Memory B cell (primary cell): ENCODE results near the gene PAQR7.

Experiments used
- ATAC-seq: fragments of 150-1000 bp; cut with Tn5 transposase; 2 replicates; pipeline ENCODE4 v1.10.0; 2021; ENCODE audit warnings: low read depth, mild to moderate bottlenecking, moderate library complexity
- DNase-seq, 2 donors: peaks; one replicate each; pipeline ENCODE4 v3.0.0; 2022; ENCODE audit warnings: low spot score in 2 of 2
- H3K27ac Mint-ChIP-seq: one replicate; pipeline ENCODE4 v1.8.0; 2022; ENCODE audit warnings: mild to moderate bottlenecking, moderate library complexity, mixed read lengths
- H3K27me3 Mint-ChIP-seq: one replicate; pipeline ENCODE4 v1.8.0; 2022; ENCODE audit warnings: mixed read lengths
- H3K36me3 Mint-ChIP-seq: one replicate; pipeline ENCODE4 v1.8.0; 2022; ENCODE audit warnings: mild to moderate bottlenecking, mixed read lengths
- H3K4me1 Mint-ChIP-seq: one replicate; pipeline ENCODE4 v1.8.0; 2022; ENCODE audit warnings: mixed read lengths
- H3K4me3 Mint-ChIP-seq: one replicate; pipeline ENCODE4 v1.8.0; 2022; ENCODE audit warnings: mild to moderate bottlenecking, moderate library complexity, mixed read lengths
- H3K9me3 Mint-ChIP-seq: one replicate; pipeline ENCODE4 v1.8.0; 2022; ENCODE audit warnings: mixed read lengths

PAQR7 gene

GRCh38 chr1:25875154-25875855, at the start of gene PAQR7:
Gene PAQR7 (minus strand): TSS chr1:25875708. CDS start chr1:25863839, 11,869 bp downstream.
- peaks cover 24% of the 10 kb centered on the region for H3K4me1 Mint-ChIP-seq
- ATAC-seq: peak; percentile 79
- peak within 1 kb of the TSS; percentile 73 for H3K27ac Mint-ChIP-seq

GRCh38 chr1:25924454-25924853, 48.9 kb upstream of the PAQR7 start:
- no peak overlapping the region for H3K27ac Mint-ChIP-seq
- DNase-seq (no peak), ATAC-seq (no peak)
- H3K27me3 Mint-ChIP-seq: peaks cover 17% of the 10 kb centered on the region
- H3K4me1 Mint-ChIP-seq: peaks cover 7% of the 10 kb centered on the region
- H3K36me3 Mint-ChIP-seq: no peaks in the 10 kb centered on the region
- H3K9me3 Mint-ChIP-seq: no peaks in the 10 kb centered on the region
- no peak overlapping the region for H3K4me3 Mint-ChIP-seq

More at GRCh38 chr1:25875154-25875855, at the start of gene PAQR7:
- no peaks in the 10 kb centered on the region for H3K36me3 Mint-ChIP-seq
- no peaks in the 10 kb centered on the region for H3K27me3 Mint-ChIP-seq
- peak; percentile 32 to 64 for DNase-seq
- peak within 1 kb of the TSS; percentile 88 for H3K4me3 Mint-ChIP-seq
- H3K9me3 Mint-ChIP-seq: no peaks in the 10 kb centered on the region

- peaks cover 7% of the 10 kb centered on the region for H3K4me1 Mint-ChIP-seq
- H3K9me3 Mint-ChIP-seq: no peaks in the 10 kb centered on the region
- H3K4me3 Mint-ChIP-seq: peak overlapping the region; percentile 71
- DNase-seq: peak in 1 of 2 donors; percentile 18
- H3K36me3 Mint-ChIP-seq: peaks cover under 1% of the 10 kb centered on the region
- peak; percentile 53 for ATAC-seq
- H3K27ac Mint-ChIP-seq: no peak overlapping the region
- peaks cover 17% of the 10 kb centered on the region for H3K27me3 Mint-ChIP-seq
Measured at GRCh38 chr1:25922971-25923552, 47.6 kb upstream of the PAQR7 start.

- Mint-ChIP-seq H3K36me3 (peaks cover 1% of the 10 kb centered on the region), H3K27me3 (peaks cover 19% of the 10 kb centered on the region), H3K9me3 (no peaks in the 10 kb centered on the region), H3K27ac (no peak overlapping the region), H3K4me1 (peaks cover 7% of the 10 kb centered on the region), H3K4me3 (peak overlapping the region; percentile 78)
- DNase-seq: peak in 1 of 2 donors; percentile 22
- ATAC-seq: peak; percentile 59
Measured at GRCh38 chr1:25922056-25922970, 46.8 kb upstream of the PAQR7 start.

DNA sequence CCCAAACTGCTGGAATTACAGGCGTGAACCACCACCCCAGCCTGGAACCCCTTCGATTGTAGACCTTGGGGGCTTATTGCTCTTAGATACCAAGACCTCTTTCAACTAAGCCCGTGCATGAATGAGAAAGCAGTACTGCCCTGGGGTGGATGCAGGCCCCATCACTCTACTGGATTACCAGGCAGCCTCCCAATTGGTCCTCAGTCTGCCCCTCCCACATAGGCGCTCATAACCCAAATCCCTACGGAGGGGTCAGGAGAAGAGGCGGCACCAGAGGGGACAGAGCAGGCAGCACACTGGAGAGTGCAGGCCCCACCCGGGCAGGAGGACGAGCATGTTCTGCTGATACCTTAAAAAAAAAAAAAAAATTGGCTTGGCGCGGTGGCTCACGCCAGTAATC, 43.1 kb upstream of the PAQR7 start:
- Mint-ChIP-seq H3K36me3 (peaks cover 1% of the 10 kb centered on the region), H3K9me3 (no peaks in the 10 kb centered on the region), H3K4me3 (no peak overlapping the region), H3K4me1 (peaks cover 10% of the 10 kb centered on the region), H3K27me3 (peaks cover 15% of the 10 kb centered on the region), H3K27ac (no peak overlapping the region)
- DNase-seq (no peak), ATAC-seq (no peak)

DNA sequence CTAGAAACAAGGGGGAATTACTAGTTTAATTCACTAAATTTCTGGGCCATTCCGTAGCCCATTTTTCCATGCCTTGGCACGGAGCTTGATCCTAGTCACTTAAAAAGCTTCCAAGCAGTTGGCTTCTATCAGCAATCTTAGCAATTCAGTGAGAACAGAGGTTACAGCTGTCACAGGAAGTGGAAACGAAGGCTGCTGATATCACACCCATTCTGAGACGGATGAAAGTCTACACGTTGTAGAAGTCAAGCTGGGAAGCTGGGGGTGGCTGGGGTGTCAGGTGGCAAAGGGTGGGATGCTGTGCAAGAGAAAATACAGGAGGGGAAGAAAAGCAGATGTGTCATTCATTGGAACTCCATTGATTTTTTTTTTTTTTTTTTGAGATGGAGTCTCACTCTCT, 42.5 kb upstream of the PAQR7 start:
- DNase-seq (no peak), ATAC-seq (no peak)
- Mint-ChIP-seq H3K9me3 (no peaks in the 10 kb centered on the region), H3K27me3 (peaks cover 11% of the 10 kb centered on the region), H3K4me3 (no peak overlapping the region), H3K27ac (no peak overlapping the region), H3K4me1 (peaks cover 10% of the 10 kb centered on the region), H3K36me3 (peaks cover 1% of the 10 kb centered on the region)

DNA sequence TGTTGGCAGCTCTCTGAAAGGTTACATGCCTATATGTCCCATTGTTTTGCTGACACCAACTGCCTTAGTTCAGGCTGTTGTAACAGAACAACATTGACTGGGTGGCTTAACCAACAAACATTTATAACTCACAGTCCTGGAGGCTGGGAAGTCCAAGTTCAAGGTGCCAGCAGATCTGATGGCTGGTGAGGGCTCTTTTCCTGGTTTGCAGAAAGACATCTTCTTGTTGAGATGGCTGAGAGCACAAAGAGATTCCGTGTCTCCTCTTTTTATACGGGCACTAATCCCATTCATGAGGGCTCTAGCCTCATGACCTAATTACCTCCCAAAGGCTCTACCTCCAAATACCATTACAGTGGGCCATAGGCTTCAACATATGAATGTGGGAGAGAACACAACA, 41.0 kb upstream of the PAQR7 start:
- peaks cover 3% of the 10 kb centered on the region for H3K4me1 Mint-ChIP-seq

DNA sequence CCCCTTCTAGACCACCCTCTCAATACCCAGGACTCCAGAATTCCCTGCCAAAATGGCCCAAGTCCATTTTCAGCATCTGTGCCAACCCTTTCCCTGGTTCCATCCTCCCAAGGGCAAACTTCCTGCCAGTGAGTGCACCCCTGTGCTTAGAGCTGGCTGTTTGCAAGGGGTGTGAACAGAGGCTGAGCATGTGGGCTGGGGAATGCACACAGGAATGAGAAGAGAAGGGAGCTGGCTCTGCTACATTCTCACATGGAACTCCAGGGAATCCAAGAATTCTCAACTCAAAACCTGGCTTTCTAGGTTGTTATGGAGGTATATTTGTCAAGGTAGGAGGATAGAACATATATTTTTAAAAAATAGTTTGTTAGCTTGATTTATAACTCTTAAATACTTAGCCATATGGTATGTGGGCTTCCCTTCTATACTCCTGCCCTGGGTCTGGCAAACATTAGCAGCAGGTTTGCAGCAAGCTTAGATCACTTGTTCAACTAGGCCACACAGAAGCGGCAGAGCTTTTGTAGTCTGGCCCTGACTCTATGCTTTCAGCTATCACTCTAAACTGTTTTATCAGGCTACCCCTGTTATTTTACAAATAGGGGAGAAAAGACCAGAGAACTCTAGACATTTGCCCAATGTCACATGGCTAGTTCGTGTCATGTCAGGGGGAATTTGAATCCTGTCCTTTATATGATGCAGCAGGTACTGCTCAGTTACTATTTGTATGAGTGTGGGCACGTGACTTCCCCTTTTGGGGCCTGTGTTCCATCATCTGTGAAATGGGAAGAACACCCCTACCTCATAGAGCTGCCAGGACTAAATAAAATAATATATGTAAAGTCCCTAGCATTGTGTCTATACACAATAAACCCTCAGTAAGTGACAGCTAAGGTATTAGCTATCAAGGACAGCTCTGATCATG, 38.8 kb upstream of the PAQR7 start:
- H3K36me3 Mint-ChIP-seq: peaks cover 1% of the 10 kb centered on the region
- H3K27ac Mint-ChIP-seq: no peak overlapping the region
- peaks cover 3% of the 10 kb centered on the region for H3K4me1 Mint-ChIP-seq
- DNase-seq (no peak), ATAC-seq (peak; percentile 85)
- peaks cover 1% of the 10 kb centered on the region for H3K9me3 Mint-ChIP-seq
- H3K4me3 Mint-ChIP-seq: no peak overlapping the region
- peaks cover 2% of the 10 kb centered on the region for H3K27me3 Mint-ChIP-seq

More for the DNA sequence above, 41.0 kb upstream of the PAQR7 start:
- Mint-ChIP-seq H3K9me3 (no peaks in the 10 kb centered on the region), H3K27me3 (peaks cover 3% of the 10 kb centered on the region), H3K36me3 (peaks cover 1% of the 10 kb centered on the region), H3K27ac (no peak overlapping the region), H3K4me3 (no peak overlapping the region)
- DNase-seq (no peak), ATAC-seq (no peak)

DNA sequence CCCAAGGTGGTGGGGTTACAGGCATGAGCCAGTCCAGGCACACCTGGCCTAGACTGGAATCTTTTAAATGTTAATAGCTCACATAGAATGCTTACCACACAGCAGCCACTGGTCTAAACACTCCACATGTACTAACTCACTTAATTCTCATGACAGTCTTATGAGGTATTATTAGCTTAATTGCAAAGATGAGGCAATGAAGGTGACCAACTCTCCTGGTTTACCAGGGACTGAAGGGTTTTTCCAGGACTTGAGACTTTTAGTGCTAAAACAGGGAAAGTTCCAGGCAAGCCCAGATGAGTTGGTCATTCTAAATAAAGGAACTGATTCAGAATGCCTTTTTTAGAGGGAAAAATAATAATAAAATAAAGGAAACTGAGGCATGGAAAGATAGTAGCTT, 37.7 kb upstream of the PAQR7 start:
- Mint-ChIP-seq H3K27ac (no peak overlapping the region), H3K4me3 (no peak overlapping the region)
- DNase-seq: no peak

GRCh38 chr1:25912076-25912831, 36.7 kb upstream of the PAQR7 start:
- H3K27ac Mint-ChIP-seq: no peak overlapping the region
- ATAC-seq (no peak), DNase-seq (no peak)
- H3K27me3 Mint-ChIP-seq: no peaks in the 10 kb centered on the region
- H3K4me1 Mint-ChIP-seq: peaks cover 3% of the 10 kb centered on the region
- H3K36me3 Mint-ChIP-seq: no peaks in the 10 kb centered on the region
- H3K4me3 Mint-ChIP-seq: no peak overlapping the region
- H3K9me3 Mint-ChIP-seq: peaks cover 1% of the 10 kb centered on the region

More for the DNA sequence above, 37.7 kb upstream of the PAQR7 start:
- H3K4me1 Mint-ChIP-seq: peaks cover 3% of the 10 kb centered on the region
- peaks cover 1% of the 10 kb centered on the region for H3K9me3 Mint-ChIP-seq
- ATAC-seq: no peak
- peaks cover 1% of the 10 kb centered on the region for H3K36me3 Mint-ChIP-seq
- peaks cover 2% of the 10 kb centered on the region for H3K27me3 Mint-ChIP-seq

- DNase-seq (no peak), ATAC-seq (no peak)
- Mint-ChIP-seq H3K4me3 (no peak overlapping the region), H3K36me3 (no peaks in the 10 kb centered on the region), H3K27me3 (no peaks in the 10 kb centered on the region), H3K27ac (no peak overlapping the region), H3K9me3 (peaks cover 1% of the 10 kb centered on the region), H3K4me1 (peaks cover 9% of the 10 kb centered on the region)
Measured at GRCh38 chr1:25911162-25911561, 35.7 kb upstream of the PAQR7 start.

DNA sequence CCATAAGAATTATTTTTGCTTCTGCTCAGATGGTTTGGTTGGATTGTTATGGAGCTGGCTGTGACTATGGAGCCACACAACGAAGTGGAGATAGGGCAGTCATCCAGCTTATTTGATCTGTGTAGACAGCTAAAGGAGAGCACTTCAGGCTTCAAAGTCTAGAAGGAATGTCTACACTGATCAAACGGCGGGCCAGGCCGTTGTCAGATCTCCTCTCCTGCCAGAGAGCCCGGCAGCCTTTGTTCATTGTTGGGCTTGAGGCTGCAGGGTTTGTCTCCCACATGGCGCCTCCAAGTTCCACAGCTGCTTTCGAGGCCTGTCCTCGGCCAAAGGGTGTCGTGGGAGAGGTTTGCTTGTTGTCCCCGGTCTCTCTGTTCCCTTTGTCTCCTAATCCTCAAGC, 33.5 kb upstream of the PAQR7 start:
- H3K27me3 Mint-ChIP-seq: no peaks in the 10 kb centered on the region
- H3K4me1 Mint-ChIP-seq: peaks cover 14% of the 10 kb centered on the region
- peaks cover 1% of the 10 kb centered on the region for H3K9me3 Mint-ChIP-seq
- no peak overlapping the region for H3K27ac Mint-ChIP-seq
- H3K4me3 Mint-ChIP-seq: no peak overlapping the region
- ATAC-seq (no peak), DNase-seq (no peak)
- no peaks in the 10 kb centered on the region for H3K36me3 Mint-ChIP-seq

DNA sequence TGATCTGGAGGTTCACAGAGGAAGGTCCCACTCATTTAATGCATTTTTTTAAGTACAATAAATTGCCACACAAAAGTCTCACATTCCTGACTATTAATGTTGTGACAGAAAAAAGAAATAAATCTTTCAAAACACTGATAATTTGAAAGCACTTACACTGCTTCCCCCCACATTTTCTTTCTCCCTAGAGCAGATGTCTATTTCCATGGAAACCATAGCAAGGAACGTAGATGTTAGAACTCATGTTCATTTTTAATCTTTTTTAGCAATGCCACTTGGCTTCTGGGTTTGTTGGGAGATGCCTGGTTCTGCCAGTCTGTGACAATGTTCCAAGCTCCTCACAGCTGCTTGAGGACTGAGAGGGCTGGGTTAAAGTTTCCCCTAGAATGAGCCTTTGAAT, 32.7 kb upstream of the PAQR7 start:
- H3K4me1 Mint-ChIP-seq: peaks cover 14% of the 10 kb centered on the region
- no peak overlapping the region for H3K27ac Mint-ChIP-seq
- DNase-seq (no peak), ATAC-seq (no peak)
- H3K4me3 Mint-ChIP-seq: no peak overlapping the region
- no peaks in the 10 kb centered on the region for H3K36me3 Mint-ChIP-seq
- peaks cover 1% of the 10 kb centered on the region for H3K9me3 Mint-ChIP-seq
- H3K27me3 Mint-ChIP-seq: no peaks in the 10 kb centered on the region
